GM18858 (cell line): ENCODE data around the gene BFSP2.

Experiments
- ATAC-seq: cut with Tn5 transposase; IDR thresholded peaks from one replicate; pipeline ENCODE4 v1.9.1; 2021; ENCODE audit not compliant: unreplicated experiment

BFSP2 gene, protein sequence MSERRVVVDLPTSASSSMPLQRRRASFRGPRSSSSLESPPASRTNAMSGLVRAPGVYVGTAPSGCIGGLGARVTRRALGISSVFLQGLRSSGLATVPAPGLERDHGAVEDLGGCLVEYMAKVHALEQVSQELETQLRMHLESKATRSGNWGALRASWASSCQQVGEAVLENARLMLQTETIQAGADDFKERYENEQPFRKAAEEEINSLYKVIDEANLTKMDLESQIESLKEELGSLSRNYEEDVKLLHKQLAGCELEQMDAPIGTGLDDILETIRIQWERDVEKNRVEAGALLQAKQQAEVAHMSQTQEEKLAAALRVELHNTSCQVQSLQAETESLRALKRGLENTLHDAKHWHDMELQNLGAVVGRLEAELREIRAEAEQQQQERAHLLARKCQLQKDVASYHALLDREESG

GRCh38 chr3:133400006-133400515, at the start of gene BFSP2:
Gene BFSP2 (plus strand): TSS chr3:133400056. CDS start chr3:133400084, 28 bp downstream.
- no peak for ATAC-seq

GRCh38 chr3:133354721-133355120, 45.1 kb upstream of the BFSP2 start:
- ATAC-seq: no peak

DNA sequence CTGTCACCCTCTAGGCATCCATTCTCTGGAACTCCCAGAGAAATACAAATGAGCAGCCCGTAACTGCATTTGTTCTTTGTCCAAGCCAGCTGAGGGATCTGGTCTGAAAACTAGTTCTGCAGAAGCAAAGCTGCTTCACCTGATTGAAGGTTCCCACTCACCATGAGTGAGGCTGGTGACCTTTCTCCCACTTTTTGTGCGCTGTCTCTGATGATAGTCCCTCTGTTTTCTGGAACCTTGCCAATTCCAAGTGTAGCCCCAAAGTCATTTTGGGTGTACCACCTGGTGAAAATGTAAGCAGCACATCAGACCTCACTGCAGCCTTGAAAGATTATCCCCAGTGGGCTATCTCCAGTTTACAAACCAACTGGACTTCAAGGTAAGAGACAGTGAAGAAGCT, 39.4 kb upstream of the BFSP2 start:
- ATAC-seq: no peak

- ATAC-seq: no peak
Measured at GRCh38 chr3:133361011-133361410, 38.8 kb upstream of the BFSP2 start.

DNA sequence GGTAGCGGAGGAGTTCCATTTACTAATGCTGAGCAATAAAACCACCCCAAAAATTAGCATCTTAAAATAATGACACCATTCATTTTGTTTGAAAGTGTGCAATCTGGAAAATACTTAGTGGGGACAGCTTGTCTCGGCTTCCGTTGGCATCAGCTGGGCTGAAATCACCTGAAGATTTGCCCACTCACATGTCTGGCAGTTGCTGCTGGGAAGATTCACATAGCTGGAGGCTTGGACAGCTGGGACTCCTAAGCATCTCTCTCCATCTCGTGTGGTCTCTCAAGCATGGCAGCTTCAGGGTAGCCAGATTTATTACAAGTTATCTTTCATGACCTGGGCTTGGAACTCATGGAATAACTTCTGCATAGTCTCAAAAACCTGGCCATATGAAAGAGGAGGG, 38.4 kb upstream of the BFSP2 start:
- no peak for ATAC-seq

- ATAC-seq: no peak
Measured at GRCh38 chr3:133362539-133362938, 37.3 kb upstream of the BFSP2 start.

GRCh38 chr3:133364704-133365103, 35.2 kb upstream of the BFSP2 start:
- no peak for ATAC-seq

GRCh38 chr3:133366921-133367320, 32.9 kb upstream of the BFSP2 start:
- no peak for ATAC-seq

DNA sequence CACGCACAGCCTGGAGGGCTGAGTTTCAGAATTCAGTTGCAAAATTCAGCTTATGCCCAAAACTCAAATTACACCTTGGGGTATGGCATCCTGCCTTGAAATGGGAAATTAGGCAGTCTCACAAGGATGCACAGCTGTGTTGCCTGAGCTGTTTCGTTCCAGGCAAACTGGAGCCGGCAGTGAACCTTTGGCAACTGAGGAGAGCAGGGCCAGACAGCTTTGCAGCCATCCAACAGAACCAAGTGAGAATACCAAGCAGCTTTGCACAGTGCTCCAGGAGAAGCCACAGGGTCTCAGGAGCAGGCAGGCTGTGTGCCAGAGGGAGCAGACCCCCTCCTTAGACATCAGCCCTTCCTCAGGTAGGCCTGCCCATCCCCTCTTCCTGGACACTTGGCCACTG, 32.5 kb upstream of the BFSP2 start:
- ATAC-seq: no peak

GRCh38 chr3:133367956-133368355, 31.9 kb upstream of the BFSP2 start:
- no peak for ATAC-seq

- ATAC-seq: no peak
Measured at GRCh38 chr3:133368371-133369067, 31.3 kb upstream of the BFSP2 start.

GRCh38 chr3:133369068-133369440, 30.8 kb upstream of the BFSP2 start:
- no peak for ATAC-seq

- no peak for ATAC-seq
Measured at GRCh38 chr3:133371181-133371580, 28.7 kb upstream of the BFSP2 start.

DNA sequence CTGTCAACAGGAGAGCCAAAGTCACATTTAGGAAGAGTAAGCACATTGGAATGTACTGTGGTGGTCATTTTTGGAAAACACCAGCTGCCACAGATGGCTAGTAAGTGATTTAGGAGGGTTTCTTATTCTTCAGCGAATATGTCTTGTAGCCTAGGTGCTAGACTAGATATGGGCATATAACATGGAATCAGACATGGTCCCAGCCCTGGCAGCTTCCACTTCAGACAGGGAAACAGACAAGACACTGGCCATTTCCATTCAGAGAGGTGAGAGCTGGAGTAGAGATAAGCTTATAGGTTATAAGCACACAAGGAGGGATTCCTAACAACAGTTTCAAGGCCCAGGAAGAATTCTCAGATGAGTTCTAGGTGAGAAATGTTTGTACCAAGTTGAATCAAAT, 28.2 kb upstream of the BFSP2 start:
- no peak for ATAC-seq

DNA sequence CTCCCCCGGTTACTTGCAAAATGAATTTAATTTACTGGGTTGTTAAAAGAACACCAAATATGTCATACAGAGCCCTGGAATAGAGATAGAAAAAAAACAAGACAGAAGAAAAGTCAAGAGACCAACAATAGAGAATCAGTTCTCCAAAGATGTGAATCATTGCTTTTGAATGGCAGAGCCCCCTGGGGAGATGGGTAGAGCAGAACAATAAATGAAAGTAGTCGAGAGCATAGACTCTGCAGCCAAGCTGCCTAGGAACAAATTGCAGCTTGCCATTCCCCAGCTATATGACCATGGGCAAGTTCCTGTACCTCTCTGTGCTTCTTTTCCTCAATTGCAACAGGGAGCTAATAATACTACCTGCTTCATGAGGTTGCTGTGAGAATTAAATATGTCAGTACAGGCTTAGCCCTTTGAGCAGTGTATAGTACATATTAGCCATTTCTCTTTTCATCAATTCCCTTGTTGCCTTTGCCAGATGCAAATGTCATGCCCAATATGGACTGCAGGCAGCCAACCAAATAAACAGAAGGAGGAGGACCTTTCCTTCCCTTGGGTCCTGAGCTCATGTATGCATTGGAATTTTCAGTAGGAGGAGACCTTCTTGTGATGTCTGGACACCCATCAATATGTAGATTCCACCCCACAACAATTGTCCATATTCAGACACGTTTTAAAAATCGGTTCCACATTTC, 25.0 kb upstream of the BFSP2 start:
- ATAC-seq: no peak

- no peak for ATAC-seq
Measured at GRCh38 chr3:133375403-133375745, 24.5 kb upstream of the BFSP2 start.

DNA sequence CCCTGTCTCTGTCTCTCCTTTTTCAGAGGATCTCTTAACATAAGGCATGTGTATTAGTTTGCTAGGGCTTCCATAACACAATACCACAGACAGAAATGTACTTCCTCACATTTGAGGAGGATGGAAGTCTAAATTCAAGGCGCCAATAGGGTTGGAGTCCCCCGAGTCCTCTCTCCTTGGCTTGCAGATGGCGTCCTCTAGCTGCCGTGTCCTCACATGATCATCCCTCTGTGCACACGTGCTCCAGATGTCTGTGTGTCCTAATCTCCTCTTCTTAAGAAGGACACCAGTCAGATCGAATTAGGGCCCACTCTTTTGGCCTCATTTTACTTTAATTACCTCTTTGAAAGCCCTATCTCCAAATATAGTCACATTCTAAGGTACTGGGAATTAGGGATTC, 23.0 kb upstream of the BFSP2 start:
- no peak for ATAC-seq

DNA sequence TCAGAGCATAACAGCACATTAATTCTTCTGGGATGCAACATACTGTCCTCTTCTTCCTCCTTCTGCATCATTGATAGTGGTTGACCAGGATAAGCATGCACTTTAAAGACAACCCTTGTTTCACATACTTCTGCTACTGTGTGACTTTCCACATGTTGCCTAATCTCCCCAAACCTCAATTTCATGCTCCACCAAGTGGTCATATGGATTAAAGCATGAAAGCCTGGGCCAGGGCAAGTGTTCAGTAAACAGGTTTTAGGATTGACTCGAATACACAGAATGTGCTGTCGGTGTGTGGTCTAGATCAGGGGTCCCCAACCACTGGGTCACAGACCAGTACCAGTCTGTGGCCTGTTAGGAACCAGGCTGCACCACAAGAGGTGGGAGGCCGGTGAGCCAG, 22.5 kb upstream of the BFSP2 start:
- no peak for ATAC-seq

DNA sequence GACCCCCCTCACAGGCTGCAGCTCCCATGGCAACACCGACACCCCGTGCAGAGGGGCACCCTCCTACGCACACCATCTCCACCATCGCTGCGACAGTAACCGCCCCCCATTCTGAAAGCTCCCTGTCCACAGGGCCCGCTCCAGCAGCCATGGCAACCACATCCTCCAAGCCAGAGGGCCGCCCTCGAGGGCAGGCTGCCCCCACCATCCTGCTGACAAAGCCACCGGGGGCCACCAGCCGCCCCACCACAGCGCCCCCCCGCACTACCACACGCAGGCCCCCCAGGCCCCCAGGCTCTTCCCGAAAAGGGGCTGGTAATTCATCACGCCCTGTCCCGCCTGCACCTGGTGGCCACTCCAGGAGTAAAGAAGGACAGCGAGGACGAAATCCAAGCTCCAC, 19.9 kb upstream of the BFSP2 start:
- no peak for ATAC-seq

DNA sequence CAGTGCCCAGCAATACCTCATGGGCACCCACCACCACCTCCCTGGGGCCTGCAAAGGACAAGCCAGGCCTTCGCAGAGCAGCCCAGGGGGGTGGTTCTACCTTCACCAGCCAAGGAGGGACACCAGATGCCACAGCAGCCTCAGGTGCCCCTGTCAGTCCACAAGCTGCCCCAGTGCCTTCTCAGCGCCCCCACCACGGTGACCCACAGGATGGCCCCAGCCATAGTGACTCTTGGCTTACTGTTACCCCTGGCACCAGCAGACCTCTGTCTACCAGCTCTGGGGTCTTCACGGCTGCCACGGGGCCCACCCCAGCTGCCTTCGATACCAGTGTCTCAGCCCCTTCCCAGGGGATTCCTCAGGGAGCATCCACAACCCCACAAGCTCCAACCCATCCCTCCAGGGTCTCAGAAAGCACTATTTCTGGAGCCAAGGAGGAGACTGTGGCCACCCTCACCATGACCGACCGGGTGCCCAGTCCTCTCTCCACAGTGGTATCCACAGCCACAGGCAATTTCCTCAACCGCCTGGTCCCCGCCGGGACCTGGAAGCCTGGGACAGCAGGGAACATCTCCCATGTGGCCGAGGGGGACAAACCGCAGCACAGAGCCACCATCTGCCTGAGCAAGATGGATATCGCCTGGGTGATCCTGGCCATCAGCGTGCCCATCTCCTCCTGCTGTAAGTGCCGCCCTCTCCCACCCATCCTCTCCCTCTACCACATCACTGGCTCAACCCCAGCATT, 19.2 kb upstream of the BFSP2 start:
- no peak for ATAC-seq
